ENCODE measurements around the gene SKIDA1.

The SKIDA1 gene

DNA sequence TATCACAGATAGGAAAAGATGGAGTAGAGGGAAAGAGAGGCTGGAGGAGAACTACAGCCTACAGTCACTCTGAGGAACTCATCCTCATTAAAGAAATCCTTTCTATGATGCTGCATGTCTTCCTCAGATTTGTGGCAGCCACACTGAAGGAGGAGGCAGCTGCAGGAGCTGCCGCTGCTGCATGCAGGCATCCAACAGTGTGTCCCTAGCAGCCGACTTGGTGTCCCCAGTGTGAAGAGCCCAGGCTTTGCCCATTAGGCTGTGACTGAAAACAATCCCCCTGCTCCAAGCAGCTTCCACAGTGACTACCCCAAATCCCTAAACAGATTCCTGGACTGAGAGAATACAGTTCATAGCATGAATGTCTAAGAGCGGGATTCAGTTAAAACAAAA lies 23.1 kb downstream of the SKIDA1 start:
- DNase-seq, result no peak
- no peak overlapping the region for H3K4me3 ChIP-seq (ENCODE audit: low read length)

DNA sequence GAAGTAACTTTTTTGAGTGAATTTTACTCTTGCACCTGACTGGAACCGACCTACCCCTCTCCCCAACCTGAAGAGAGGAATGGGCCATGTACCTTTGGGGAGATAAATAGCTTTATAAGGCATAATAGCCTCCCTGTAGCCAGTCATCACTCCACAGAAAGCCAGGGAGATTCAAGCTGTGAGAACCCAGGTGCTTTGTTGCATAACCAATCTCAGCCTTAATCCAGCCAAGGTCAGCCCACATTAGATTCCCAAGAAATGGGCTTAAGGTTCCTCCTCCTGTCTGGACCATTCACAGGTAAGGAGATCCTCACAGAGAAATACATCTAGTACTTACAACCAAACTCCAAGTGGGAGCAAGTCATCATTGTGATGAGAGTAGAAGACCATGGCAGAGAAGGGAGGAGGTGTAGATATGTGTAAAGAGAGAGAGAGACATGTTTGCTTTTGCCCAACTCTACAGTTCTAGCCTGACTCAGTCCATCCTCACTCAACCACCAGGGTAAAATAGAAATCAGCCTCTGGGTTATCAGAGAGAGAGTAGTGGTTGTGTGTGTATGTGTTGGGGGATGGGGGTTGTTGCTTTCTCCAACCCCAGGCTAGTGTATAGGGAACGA lies 23.6 kb downstream of the SKIDA1 start:
- DNase-seq, result no peak
- Histone ChIP-seq H4K8ac (ENCODE audit: low read depth, low read length) (no peak overlapping the region), H3K79me1 (ENCODE audit: low read length) (no peaks in the 10 kb centered on the region), H3K9ac (ENCODE audit: low read length) (no peak overlapping the region), H2BK120ac (ENCODE audit: low read depth, low read length) (no peak overlapping the region), H3K36me3 (ENCODE audit: control insufficient read depth, insufficient read depth, low read length) (no peaks in the 10 kb centered on the region), H3K79me2 (ENCODE audit: control insufficient read depth, insufficient read depth, low read length) (no peaks in the 10 kb centered on the region), H3K4me3 (ENCODE audit: low read length) (no peak overlapping the region), H2BK15ac (replicated peaks; ENCODE audit: low read depth) (no peak overlapping the region), H3K4me1 (ENCODE audit: control insufficient read depth, low read depth, low read length) (peaks cover 25% of the 10 kb centered on the region), H3K23ac (ENCODE audit: low read length) (no peak overlapping the region), H4K5ac (ENCODE audit: low read length) (no peak overlapping the region), H3K27ac (ENCODE audit: low read depth, low read length) (no peak overlapping the region), H3K4me2 (ENCODE audit: low read length) (no peak overlapping the region), H3K18ac (ENCODE audit: low read length) (no peak overlapping the region), H3K56ac (ENCODE audit: low read length) (peak overlapping the region; percentile 54), H2AK5ac (ENCODE audit: low read length) (no peak overlapping the region), H3K4ac (ENCODE audit: low read depth, low read length) (no peak overlapping the region), H3K27me3 (ENCODE audit: insufficient read depth, low read length, poor library complexity) (peaks cover 3% of the 10 kb centered on the region), H2BK5ac (ENCODE audit: low read length) (no peak overlapping the region)
- WGBS (ENCODE audit: extremely low coverage, insufficient coverage, low lambda C conversion rate), result no CpG with 5 or more reads among the region's 2 CpGs

More for the DNA sequence above, 23.1 kb downstream of the SKIDA1 start:
- no CpG with 5 or more reads among the region's 3 CpGs for WGBS (ENCODE audit: extremely low coverage, insufficient coverage, low lambda C conversion rate)
- Histone ChIP-seq H3K9ac (ENCODE audit: low read length) (peak overlapping the region; percentile 9), H3K79me1 (ENCODE audit: low read length) (no peaks in the 10 kb centered on the region), H3K18ac (ENCODE audit: low read length) (no peak overlapping the region), H2BK5ac (ENCODE audit: low read length) (no peak overlapping the region), H2BK15ac (replicated peaks; ENCODE audit: low read depth) (no peak overlapping the region), H3K23ac (ENCODE audit: low read length) (no peak overlapping the region), H2AK5ac (ENCODE audit: low read length) (no peak overlapping the region), H3K4me2 (ENCODE audit: low read length) (no peak overlapping the region), H3K36me3 (ENCODE audit: control insufficient read depth, insufficient read depth, low read length) (no peaks in the 10 kb centered on the region), H2BK120ac (ENCODE audit: low read depth, low read length) (no peak overlapping the region), H3K27me3 (ENCODE audit: insufficient read depth, low read length, poor library complexity) (peaks cover 3% of the 10 kb centered on the region), H3K4ac (ENCODE audit: low read depth, low read length) (no peak overlapping the region), H4K5ac (ENCODE audit: low read length) (no peak overlapping the region), H3K79me2 (ENCODE audit: control insufficient read depth, insufficient read depth, low read length) (no peaks in the 10 kb centered on the region), H3K4me1 (ENCODE audit: control insufficient read depth, low read depth, low read length) (peaks cover 27% of the 10 kb centered on the region), H3K27ac (ENCODE audit: low read depth, low read length) (no peak overlapping the region), H4K8ac (ENCODE audit: low read depth, low read length) (no peak overlapping the region), H3K56ac (ENCODE audit: low read length) (peak overlapping the region; percentile 54)

DNA sequence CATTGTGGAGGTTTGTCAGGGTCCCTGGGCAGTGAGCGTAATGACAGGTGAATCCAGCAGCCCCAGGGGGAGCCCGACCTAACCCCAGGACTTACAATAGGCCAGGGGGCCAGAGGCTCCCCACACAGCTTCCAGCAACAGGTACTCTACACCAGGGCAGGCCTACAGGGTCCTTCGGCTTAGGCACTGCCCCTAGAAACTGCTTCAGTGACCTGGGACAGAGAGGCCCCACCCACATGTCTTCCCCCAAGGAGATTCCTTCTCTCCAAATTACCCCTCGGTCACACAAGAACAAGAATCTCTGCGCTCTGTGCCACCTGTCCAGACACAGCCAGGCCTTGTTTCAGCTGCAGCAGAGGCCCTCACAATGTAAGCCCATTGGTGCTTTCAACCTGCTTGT lies 24.4 kb downstream of the SKIDA1 start:
- no peak overlapping the region for H2BK120ac ChIP-seq (ENCODE audit: low read depth, low read length)
- DNase-seq, result no peak
- H3K9ac ChIP-seq (ENCODE audit: low read length), result no peak overlapping the region

DNA sequence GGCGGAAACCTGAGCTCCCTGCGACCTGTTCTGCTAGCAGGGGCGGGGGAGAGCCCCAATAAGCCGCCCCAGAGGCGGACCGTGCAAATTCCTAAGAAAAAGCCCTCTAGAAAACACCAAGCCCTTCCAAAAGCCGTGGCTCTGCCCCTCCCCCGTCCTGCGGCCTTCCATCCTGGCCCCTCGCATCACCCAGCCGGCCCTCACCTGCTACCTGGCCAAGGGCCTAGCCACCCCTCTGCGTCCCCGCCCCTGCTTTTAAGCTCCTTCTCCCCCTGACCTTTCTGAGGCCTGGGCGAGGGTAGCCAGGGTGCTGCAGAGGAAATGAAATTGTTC lies 24.9 kb downstream of the SKIDA1 start:
- Histone ChIP-seq H3K27ac (ENCODE audit: low read depth, low read length) (peak overlapping the region; percentile 9), H3K56ac (ENCODE audit: low read length) (peak overlapping the region; percentile 94), H2BK120ac (ENCODE audit: low read depth, low read length) (no peak overlapping the region), H3K18ac (ENCODE audit: low read length) (peak overlapping the region; percentile 35), H2BK5ac (ENCODE audit: low read length) (no peak overlapping the region), H3K27me3 (ENCODE audit: insufficient read depth, low read length, poor library complexity) (peaks cover 3% of the 10 kb centered on the region), H2BK15ac (replicated peaks; ENCODE audit: low read depth) (no peak overlapping the region), H2AK5ac (ENCODE audit: low read length) (peak overlapping the region; percentile 75), H3K4me2 (ENCODE audit: low read length) (peak overlapping the region; percentile 93), H3K4ac (ENCODE audit: low read depth, low read length) (peak overlapping the region; percentile 57), H4K8ac (ENCODE audit: low read depth, low read length) (no peak overlapping the region), H3K79me2 (ENCODE audit: control insufficient read depth, insufficient read depth, low read length) (peaks cover 2% of the 10 kb centered on the region), H3K36me3 (ENCODE audit: control insufficient read depth, insufficient read depth, low read length) (no peaks in the 10 kb centered on the region), H3K4me1 (ENCODE audit: control insufficient read depth, low read depth, low read length) (peaks cover 12% of the 10 kb centered on the region), H3K79me1 (ENCODE audit: low read length) (no peaks in the 10 kb centered on the region), H3K23ac (ENCODE audit: low read length) (peak overlapping the region; percentile 96), H4K5ac (ENCODE audit: low read length) (no peak overlapping the region), H3K4me3 (ENCODE audit: low read length) (no peak overlapping the region), H3K9ac (ENCODE audit: low read length) (peak overlapping the region; percentile 85)
- no CpG with 5 or more reads among the region's 14 CpGs for WGBS (ENCODE audit: extremely low coverage, insufficient coverage, low lambda C conversion rate)
- no peak for DNase-seq

More for the DNA sequence above, 24.4 kb downstream of the SKIDA1 start:
- peaks cover 3% of the 10 kb centered on the region for H3K27me3 ChIP-seq (ENCODE audit: insufficient read depth, low read length, poor library complexity)
- no peak overlapping the region for H3K18ac ChIP-seq (ENCODE audit: low read length)
- H3K23ac ChIP-seq (ENCODE audit: low read length), result no peak overlapping the region
- H2AK5ac ChIP-seq (ENCODE audit: low read length), result peak overlapping the region; percentile 75
- peaks cover 2% of the 10 kb centered on the region for H3K79me2 ChIP-seq (ENCODE audit: control insufficient read depth, insufficient read depth, low read length)
- H3K27ac ChIP-seq (ENCODE audit: low read depth, low read length), result no peak overlapping the region
- peaks cover 17% of the 10 kb centered on the region for H3K4me1 ChIP-seq (ENCODE audit: control insufficient read depth, low read depth, low read length)
- no peak overlapping the region for H3K4me3 ChIP-seq (ENCODE audit: low read length)
- no peak overlapping the region for H3K4ac ChIP-seq (ENCODE audit: low read depth, low read length)
- H4K8ac ChIP-seq (ENCODE audit: low read depth, low read length), result no peak overlapping the region
- no peak overlapping the region for H4K5ac ChIP-seq (ENCODE audit: low read length)
- no peak overlapping the region for H2BK15ac ChIP-seq (replicated peaks; ENCODE audit: low read depth)
- H3K79me1 ChIP-seq (ENCODE audit: low read length), result no peaks in the 10 kb centered on the region
- H2BK5ac ChIP-seq (ENCODE audit: low read length), result no peak overlapping the region
- H3K56ac ChIP-seq (ENCODE audit: low read length), result peak overlapping the region; percentile 94
- H3K4me2 ChIP-seq (ENCODE audit: low read length), result no peak overlapping the region
- no CpG with 5 or more reads among the region's 5 CpGs for WGBS (ENCODE audit: extremely low coverage, insufficient coverage, low lambda C conversion rate)
- H3K36me3 ChIP-seq (ENCODE audit: control insufficient read depth, insufficient read depth, low read length), result no peaks in the 10 kb centered on the region

- peak overlapping the region; percentile 57 for H3K4ac ChIP-seq (ENCODE audit: low read depth, low read length)
- H3K18ac ChIP-seq (ENCODE audit: low read length), result peak overlapping the region; percentile 35
- peaks cover 3% of the 10 kb centered on the region for H3K27me3 ChIP-seq (ENCODE audit: insufficient read depth, low read length, poor library complexity)
- no peak overlapping the region for H2BK15ac ChIP-seq (replicated peaks; ENCODE audit: low read depth)
- peak overlapping the region; percentile 84 for H4K8ac ChIP-seq (ENCODE audit: low read depth, low read length)
- H3K79me2 ChIP-seq (ENCODE audit: control insufficient read depth, insufficient read depth, low read length), result peaks cover 5% of the 10 kb centered on the region
- WGBS (ENCODE audit: extremely low coverage, insufficient coverage, low lambda C conversion rate), result no CpG with 5 or more reads among the region's 72 CpGs
- H3K23ac ChIP-seq (ENCODE audit: low read length), result no peak overlapping the region
- H3K4me3 ChIP-seq (ENCODE audit: low read length), result peak overlapping the region; percentile 39
- H3K27ac ChIP-seq (ENCODE audit: low read depth, low read length), result peak overlapping the region; percentile 9
- peak overlapping the region; percentile 94 for H3K56ac ChIP-seq (ENCODE audit: low read length)
- DNase-seq, result peak; percentile 87
- peak overlapping the region; percentile 84 for H2BK5ac ChIP-seq (ENCODE audit: low read length)
- no peak overlapping the region for H2AK5ac ChIP-seq (ENCODE audit: low read length)
- H3K79me1 ChIP-seq (ENCODE audit: low read length), result no peaks in the 10 kb centered on the region
- H3K9ac ChIP-seq (ENCODE audit: low read length), result peak overlapping the region; percentile 85
- H2BK120ac ChIP-seq (ENCODE audit: low read depth, low read length), result no peak overlapping the region
- peak overlapping the region; percentile 93 for H3K4me2 ChIP-seq (ENCODE audit: low read length)
- peaks cover 11% of the 10 kb centered on the region for H3K4me1 ChIP-seq (ENCODE audit: control insufficient read depth, low read depth, low read length)
- no peaks in the 10 kb centered on the region for H3K36me3 ChIP-seq (ENCODE audit: control insufficient read depth, insufficient read depth, low read length)
- H4K5ac ChIP-seq (ENCODE audit: low read length), result no peak overlapping the region
Measured at GRCh38 chr10:21499701-21500577, 25.5 kb downstream of the SKIDA1 start.

All from mesendoderm (in vitro differentiated cells).